ENCODE results near the gene PNMA6E. TPM values are rescaled to one million over a fixed set of nuclear protein-coding genes. Genes with fewer than 3 reads are reported as not detected.

PNMA6E gene
- polyA plus RNA-seq, 1 donor from 2014 or later, result not detected

DNA sequence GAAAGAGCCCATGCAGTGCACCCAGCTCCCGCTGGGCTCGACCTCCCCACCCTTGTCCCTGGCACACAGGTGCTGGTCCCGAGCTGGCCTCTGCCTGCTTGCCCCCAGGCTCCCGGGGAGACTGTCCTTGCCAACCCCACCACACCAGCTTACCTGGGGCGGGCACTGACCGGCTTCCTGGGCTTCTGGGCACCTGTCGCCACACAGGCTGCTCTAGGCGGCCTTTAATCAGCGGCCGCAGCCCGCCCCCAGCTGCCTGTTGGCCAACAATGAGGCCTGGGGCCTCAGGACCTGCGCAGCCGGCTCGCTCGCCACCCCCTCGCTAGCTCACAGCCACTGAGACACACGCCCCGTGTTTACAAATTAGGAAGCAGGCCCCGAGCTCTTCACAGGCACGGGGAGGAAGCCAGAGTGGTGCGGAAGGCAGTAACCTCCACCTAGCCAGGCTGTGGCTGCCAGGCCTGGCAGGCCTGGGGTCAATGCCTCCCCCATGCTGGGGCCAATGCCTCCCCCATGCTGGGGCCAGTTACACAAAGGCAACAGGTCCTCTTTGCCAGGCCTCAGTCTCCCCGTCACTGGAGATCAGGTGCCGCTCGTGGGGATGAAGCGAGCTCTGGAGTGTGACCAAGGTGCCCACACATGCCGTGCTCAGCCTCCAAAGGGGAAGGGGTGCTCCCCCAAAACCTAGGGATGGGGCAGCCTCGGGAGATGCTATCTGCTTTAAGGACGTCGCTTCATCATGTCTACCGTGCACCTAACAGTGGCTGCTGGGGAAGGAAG, 44.9 kb upstream of the PNMA6E start, which contains the start of gene TREX2:
Gene TREX2, minus strand, starts transcription at position 201 of the 780 bp plus-strand sequence. CDS start 626 bp downstream, outside the sequence.
- Histone ChIP-seq H3K27me3 (ENCODE audit: insufficient read depth, low read depth, low read length) (no peaks in the 10 kb centered on the region), H3K4me2 (ENCODE audit: low read length) (no peak within 1 kb of the TSS), H3K9ac (ENCODE audit: low read length) (no peak within 1 kb of the TSS), H3K9me3 (ENCODE audit: low read length) (no peaks in the 10 kb centered on the region), H3K36me3 (ENCODE audit: insufficient read depth, low read length) (no peaks in the 10 kb centered on the region), H4K20me1 (ENCODE audit: insufficient read depth) (no peaks in the 10 kb centered on the region), H3K9me2 (ENCODE audit: insufficient read depth, low read length) (no peaks in the 10 kb centered on the region), H3K79me2 (replicated peaks; ENCODE audit: insufficient read depth, low read length) (no peaks in the 10 kb centered on the region), H3K27ac (ENCODE audit: low read length) (no peak within 1 kb of the TSS), H3F3A (ENCODE audit: insufficient read depth, low read length, poor library complexity, severe bottlenecking) (no peaks in the 10 kb centered on the region), H3K4me3 (ENCODE audit: low read length) (no peak within 1 kb of the TSS), H2AFZ (ENCODE audit: low read depth, low read length) (no peak within 1 kb of the TSS)
- TF ChIP-seq, protein P1, sequence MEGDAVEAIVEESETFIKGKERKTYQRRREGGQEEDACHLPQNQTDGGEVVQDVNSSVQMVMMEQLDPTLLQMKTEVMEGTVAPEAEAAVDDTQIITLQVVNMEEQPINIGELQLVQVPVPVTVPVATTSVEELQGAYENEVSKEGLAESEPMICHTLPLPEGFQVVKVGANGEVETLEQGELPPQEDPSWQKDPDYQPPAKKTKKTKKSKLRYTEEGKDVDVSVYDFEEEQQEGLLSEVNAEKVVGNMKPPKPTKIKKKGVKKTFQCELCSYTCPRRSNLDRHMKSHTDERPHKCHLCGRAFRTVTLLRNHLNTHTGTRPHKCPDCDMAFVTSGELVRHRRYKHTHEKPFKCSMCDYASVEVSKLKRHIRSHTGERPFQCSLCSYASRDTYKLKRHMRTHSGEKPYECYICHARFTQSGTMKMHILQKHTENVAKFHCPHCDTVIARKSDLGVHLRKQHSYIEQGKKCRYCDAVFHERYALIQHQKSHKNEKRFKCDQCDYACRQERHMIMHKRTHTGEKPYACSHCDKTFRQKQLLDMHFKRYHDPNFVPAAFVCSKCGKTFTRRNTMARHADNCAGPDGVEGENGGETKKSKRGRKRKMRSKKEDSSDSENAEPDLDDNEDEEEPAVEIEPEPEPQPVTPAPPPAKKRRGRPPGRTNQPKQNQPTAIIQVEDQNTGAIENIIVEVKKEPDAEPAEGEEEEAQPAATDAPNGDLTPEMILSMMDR (IDR thresholded peaks at IDR 0.05; ENCODE audit: poor library complexity, severe bottlenecking), result no peak
- TF ChIP-seq EZH2 (IDR thresholded peaks at IDR 0.05; ENCODE audit: borderline replicate concordance, insufficient read depth, low read length, poor library complexity, severe bottlenecking) (no peak), MXI1 (conservative IDR thresholded peaks at IDR 0.05; ENCODE audit: poor library complexity, severe bottlenecking) (no peak), TAF1 (IDR thresholded peaks at IDR 0.05; ENCODE audit: low read depth) (no peak), SMC3 (conservative IDR thresholded peaks at IDR 0.05; ENCODE audit: poor library complexity) (no peak), POLR2AphosphoS5 (IDR thresholded peaks at IDR 0.05) (no peak), RAD21 (conservative IDR thresholded peaks at IDR 0.05) (no peak), EP300 (conservative IDR thresholded peaks at IDR 0.05; ENCODE audit: poor library complexity, severe bottlenecking) (no peak)
- TF ChIP-seq, protein P2, sequence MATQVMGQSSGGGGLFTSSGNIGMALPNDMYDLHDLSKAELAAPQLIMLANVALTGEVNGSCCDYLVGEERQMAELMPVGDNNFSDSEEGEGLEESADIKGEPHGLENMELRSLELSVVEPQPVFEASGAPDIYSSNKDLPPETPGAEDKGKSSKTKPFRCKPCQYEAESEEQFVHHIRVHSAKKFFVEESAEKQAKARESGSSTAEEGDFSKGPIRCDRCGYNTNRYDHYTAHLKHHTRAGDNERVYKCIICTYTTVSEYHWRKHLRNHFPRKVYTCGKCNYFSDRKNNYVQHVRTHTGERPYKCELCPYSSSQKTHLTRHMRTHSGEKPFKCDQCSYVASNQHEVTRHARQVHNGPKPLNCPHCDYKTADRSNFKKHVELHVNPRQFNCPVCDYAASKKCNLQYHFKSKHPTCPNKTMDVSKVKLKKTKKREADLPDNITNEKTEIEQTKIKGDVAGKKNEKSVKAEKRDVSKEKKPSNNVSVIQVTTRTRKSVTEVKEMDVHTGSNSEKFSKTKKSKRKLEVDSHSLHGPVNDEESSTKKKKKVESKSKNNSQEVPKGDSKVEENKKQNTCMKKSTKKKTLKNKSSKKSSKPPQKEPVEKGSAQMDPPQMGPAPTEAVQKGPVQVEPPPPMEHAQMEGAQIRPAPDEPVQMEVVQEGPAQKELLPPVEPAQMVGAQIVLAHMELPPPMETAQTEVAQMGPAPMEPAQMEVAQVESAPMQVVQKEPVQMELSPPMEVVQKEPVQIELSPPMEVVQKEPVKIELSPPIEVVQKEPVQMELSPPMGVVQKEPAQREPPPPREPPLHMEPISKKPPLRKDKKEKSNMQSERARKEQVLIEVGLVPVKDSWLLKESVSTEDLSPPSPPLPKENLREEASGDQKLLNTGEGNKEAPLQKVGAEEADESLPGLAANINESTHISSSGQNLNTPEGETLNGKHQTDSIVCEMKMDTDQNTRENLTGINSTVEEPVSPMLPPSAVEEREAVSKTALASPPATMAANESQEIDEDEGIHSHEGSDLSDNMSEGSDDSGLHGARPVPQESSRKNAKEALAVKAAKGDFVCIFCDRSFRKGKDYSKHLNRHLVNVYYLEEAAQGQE (IDR thresholded peaks at IDR 0.05; ENCODE audit: borderline replicate concordance), result no peak

DNA sequence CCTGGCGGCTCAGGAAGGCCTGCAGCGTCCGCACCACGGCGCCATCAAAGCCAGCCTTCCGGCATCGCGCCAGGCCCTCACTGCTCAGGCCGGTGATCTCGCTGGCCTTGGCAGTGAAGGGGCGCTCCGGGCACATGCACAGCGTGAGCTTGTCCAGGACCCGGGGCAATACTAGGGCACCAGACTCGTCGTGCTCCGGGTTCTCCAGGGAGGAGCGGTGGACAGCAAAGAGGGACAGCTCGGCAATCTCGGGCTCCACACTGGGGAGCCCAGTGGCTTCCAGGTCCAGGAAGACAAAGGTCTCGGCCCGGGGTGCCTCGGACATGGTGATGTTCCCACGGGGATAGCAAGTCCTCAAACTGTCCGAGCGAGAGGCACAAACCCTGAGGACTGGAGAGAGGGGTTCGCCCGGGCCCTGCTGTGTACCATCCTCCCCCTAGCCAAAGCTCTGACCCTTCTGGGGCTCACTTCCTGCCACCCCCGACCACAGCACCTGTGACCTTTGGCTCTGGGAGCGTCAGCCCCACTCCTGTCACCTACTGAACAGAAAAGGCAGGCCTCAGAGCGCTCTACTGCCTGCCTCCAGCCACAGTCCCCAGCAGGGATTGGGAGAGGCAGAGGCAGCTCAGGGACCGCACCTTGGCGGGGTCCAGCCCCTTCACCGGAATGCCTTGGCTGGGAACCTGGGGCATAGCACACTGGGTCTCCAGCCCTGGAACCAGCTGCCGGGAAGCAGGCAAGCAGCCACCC, 44.1 kb upstream of the PNMA6E start:
- Histone ChIP-seq H3K36me3 (ENCODE audit: insufficient read depth, low read length) (no peaks in the 10 kb centered on the region), H3K79me2 (replicated peaks; ENCODE audit: insufficient read depth, low read length) (no peaks in the 10 kb centered on the region), H3F3A (ENCODE audit: insufficient read depth, low read length, poor library complexity, severe bottlenecking) (no peaks in the 10 kb centered on the region), H4K20me1 (ENCODE audit: insufficient read depth) (no peaks in the 10 kb centered on the region), H3K27me3 (ENCODE audit: insufficient read depth, low read depth, low read length) (no peaks in the 10 kb centered on the region), H3K27ac (ENCODE audit: low read length) (no peak overlapping the region), H3K4me2 (ENCODE audit: low read length) (no peak overlapping the region), H3K9me2 (ENCODE audit: insufficient read depth, low read length) (no peaks in the 10 kb centered on the region), H2AFZ (ENCODE audit: low read depth, low read length) (no peak overlapping the region), H3K4me3 (ENCODE audit: low read length) (no peak overlapping the region), H3K9ac (ENCODE audit: low read length) (no peak overlapping the region), H3K9me3 (ENCODE audit: low read length) (no peaks in the 10 kb centered on the region)
- TF ChIP-seq MXI1 (conservative IDR thresholded peaks at IDR 0.05; ENCODE audit: poor library complexity, severe bottlenecking) (no peak), EZH2 (IDR thresholded peaks at IDR 0.05; ENCODE audit: borderline replicate concordance, insufficient read depth, low read length, poor library complexity, severe bottlenecking) (no peak)
